NCI-H1436 (cell line): ENCODE measurements around the gene PPIA.
"Not testable (repeated sequence)": the region's sequence is repeated elsewhere in the genome, so short reads cannot be mapped to it uniquely, and the experiment has no call there.

Source experiments
- DNase-seq: peaks from one replicate; lab custom pipeline; 2025; lab: John Stamatoyannopoulos, UW

The PPIA gene

GRCh38 chr7:44827567-44827966 lies 31.1 kb downstream of the PPIA start:
- DNase-seq, result no peak

DNA sequence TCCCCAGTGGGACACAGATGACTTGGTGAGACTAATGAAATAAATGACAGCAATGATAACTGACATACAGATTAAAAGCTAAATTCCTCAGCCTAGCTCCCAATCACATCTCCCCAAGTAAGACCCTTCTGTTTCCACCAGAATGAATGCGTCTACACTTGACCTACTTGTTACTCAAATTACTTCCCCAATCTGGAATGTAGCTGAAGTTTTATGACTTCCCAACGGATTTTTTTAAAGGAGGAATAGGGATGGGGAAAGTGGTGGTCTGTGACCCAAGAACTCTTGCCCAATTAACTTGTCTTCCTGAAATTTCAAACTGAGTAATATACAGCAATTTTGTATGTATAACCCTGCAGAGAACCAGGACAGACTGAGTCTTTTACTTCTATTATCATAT lies 42.3 kb downstream of the PPIA start:
- no peak for DNase-seq

GRCh38 chr7:44842675-44843074 lies 46.2 kb downstream of the PPIA start:
- DNase-seq, result not testable (repeated sequence)

DNA sequence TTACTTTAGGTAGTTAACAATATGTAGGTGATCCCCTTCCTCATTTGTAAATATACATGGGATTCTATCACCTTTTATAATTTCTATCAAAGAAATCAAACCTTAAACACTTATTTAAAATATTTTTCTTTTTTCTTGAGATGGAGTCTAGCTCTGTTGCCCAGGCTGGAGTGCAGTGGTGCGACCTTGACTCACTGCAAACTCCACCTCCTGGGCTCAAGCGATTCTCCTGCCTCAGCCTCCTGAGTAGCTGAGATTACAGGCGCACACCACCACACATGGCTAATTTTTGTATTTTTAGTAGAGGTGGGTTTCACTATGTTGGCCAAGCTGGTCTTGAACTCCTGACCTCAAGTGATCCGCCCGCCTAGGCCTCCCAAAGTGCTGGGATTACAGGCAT lies 47.0 kb downstream of the PPIA start:
- not testable (repeated sequence) for DNase-seq

GRCh38 chr7:44845451-44845850 lies 49.0 kb downstream of the PPIA start:
- DNase-seq, result no peak

- DNase-seq, result not testable (repeated sequence)
Observed at GRCh38 chr7:44846390-44846789, 49.9 kb downstream of the PPIA start.

DNA sequence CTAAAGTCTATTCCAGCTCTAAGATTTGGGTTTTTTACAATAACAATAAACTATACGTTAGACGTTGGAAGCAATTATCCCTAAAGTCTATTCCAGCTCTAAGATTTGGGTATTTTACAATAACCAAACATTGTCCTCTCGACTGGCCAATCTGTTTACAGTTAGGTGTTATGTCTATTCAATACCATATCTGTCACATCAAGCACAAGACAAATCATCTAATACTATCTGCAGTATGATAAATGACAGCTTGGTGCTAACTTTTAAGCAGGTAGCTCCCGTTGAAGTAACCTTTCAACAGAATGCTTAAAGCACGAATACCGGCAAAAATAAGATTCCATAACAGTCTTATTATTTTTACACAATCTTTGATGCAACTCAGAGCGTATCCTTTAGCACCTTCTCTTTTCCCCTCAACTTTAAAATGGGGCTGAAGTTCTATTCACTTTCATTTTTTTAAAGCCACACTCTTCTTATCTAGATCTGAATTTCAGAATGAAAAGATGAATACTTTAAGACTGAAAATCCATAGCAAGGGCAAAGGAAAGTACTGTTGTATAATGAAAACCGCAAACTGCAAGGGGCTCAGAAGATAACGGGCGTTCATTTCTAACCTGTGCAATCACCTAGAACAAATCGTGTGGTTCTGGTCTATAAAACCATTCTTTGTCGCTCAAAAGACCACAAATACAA lies 50.5 kb downstream of the PPIA start:
- no peak for DNase-seq

GRCh38 chr7:44847509-44847919 lies 51.0 kb downstream of the PPIA start:
- DNase-seq, result peak; percentile 84

DNA sequence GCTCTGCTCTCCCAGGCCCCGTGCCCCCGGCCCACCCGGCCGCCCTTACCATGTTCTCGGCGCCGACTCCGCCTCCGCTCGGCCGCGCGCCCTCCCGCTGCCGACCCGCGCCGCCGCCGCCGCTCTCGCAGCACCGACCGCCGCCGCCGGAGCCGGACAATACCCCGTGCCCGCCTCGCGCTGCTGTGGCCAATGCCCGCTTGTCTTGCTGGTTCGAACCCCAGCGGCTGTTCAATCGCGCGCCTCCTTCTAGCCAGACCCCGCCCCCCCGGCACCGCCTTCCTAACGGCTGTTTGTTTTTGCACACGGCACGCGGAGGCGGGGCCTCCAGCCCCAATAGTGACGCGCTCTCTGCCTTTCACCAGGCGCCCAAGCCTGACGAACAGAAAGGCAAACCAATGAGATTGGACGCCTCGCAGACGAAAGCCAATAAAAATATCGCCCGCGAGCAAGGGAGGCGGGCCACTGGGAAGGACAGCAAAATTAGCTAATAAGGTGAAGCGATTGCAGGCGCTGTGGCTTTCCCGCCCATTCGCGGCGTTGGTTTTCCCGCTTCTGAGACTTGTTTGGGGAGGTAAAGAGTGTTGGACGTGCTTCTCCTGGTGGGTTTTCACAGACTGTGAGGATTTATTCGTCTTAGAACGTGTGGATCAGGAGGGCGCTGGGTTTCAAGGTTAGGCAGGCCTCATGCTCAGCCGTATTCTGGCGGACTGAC lies 51.6 kb downstream of the PPIA start, which contains the start of gene H2AZ2:
TSS of gene H2AZ2 (minus strand) at position 168 of the 715 bp plus-strand sequence. CDS start at position 52, 116 bp downstream.
- peak; percentile 99 for DNase-seq

- peak; percentile 14 for DNase-seq
Observed at GRCh38 chr7:44849259-44849884, 52.9 kb downstream of the PPIA start.

GRCh38 chr7:44849885-44850544 lies 53.5 kb downstream of the PPIA start:
- no peak for DNase-seq

DNA sequence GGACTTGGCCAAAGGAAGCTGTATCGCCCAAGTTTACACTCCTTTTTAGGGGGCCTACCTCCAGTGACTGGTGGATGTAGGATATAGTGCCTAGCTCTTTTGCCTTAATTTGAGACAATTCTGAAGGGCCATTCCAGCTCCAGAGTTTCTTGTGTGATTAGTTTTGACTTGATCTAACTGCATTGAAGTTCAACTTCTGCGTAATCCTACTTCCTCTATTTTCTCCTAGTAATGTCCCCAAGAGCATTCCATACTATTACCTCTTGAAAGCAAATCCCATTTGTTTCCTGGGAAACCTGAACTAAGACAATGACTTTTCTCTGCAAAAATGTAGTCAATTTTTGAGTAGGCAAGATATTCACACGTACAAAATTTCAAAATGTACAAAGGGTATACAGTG lies 56.1 kb downstream of the PPIA start:
- DNase-seq, result no peak
